HG03066 (cell line): Measurements from ENCODE around the gene RDH16.
"Not testable (repeated sequence)": the region's sequence is repeated elsewhere in the genome, so short reads cannot be mapped to it uniquely, and the experiment has no call there.

ENCODE experiments used
- ATAC-seq: cut with Tn5 transposase; IDR thresholded peaks from one replicate; pipeline ENCODE4 v1.9.1; 2021; ENCODE audit warnings: low read depth; ENCODE audit not compliant: unreplicated experiment

The RDH16 gene

DNA sequence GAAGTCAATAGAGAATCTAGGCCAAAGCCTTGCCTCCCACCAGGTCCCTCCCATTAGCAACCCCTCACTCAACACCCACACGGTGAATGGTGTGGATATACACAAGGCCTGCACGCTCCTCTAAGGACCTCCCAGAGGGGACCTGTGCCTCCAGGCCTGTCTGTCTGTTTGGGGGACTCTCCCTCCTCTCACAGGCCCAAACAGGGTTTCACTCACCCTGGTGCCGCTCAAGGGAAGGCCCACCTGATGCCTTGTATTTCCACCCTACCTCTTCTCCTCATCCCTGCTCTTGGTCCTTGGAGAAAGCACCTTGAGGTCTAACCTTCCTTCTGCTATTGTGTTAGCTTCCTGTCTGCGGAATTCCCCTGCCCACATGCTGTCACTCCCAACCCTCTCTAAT lies 27.6 kb downstream of the RDH16 start:
- no peak for ATAC-seq

DNA sequence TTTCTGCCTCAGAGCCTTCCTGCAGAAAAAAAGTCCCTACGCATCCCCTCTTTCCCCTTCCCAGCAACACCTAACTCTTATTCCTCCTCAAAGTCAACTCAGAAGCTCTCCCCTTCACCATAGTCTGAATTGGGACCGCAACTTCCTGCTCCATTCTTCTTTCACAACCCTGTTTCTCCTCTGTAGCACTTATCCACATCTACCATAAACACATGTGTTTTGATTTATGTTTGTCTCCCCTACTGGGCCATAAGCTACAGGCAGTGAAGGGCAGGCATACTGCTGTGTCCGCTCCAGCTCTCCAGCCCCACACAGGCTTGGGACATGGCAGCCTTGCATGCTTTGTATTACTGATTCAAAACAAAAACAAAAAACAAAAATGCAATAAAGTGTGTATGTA lies 29.1 kb downstream of the RDH16 start:
- no peak for ATAC-seq

DNA sequence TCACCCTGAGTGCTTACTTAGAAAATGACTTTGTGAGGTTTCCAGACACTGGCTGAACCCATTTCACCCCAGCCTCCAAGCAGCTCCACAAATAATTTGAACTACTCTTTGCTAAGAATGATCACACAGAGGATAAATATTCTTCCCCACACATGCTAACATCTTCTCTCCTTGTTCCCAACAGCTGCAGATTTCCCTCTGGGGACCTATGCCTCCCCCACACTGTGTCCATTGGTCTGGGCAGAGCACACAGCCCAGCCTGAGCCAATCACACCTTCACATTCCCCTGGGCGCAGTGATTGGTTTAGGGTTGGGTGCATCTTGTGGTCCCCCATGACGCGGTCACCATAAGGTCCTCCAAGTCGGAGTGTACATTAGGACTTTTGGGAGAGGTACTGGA lies 30.1 kb downstream of the RDH16 start:
- ATAC-seq = no peak

DNA sequence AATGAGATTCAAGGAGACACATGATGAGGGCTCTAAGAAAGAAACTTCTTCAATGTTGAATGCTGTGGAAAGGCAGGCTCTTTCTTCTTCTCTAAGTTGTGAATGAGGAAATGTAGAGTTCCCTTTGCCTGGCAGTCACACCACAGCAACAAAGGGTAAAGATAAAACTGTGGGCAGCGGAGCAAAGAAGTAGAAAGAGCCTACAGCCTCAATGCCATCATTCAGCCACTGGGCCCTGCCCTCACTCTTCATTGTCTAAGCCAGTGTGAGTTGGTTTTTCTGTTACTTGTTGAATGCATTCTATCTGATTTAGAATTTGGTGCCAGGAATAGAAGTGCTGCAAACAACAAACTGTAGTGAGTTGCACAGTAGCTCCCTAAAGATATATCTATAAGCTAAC lies 35.4 kb downstream of the RDH16 start:
- ATAC-seq = no peak

DNA sequence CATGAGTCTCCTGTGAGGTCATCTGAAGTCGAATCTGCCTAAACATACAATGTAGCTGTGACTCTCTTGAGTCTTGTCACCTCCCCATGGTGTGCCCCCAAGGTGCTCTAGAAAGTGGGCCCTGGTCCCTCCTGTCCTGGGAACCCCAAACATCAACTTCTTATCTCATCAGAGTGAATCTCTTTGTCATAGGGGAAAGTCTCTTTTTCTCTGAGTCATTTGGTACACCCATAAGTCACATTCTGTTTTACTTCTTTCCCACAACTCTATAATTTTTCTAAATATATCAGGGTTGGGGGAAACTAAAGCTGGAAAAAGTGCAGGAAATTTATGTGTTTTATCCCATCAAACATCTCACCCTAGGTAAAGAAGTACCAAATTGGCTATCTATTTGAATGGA lies 36.1 kb downstream of the RDH16 start:
- ATAC-seq = no peak

DNA sequence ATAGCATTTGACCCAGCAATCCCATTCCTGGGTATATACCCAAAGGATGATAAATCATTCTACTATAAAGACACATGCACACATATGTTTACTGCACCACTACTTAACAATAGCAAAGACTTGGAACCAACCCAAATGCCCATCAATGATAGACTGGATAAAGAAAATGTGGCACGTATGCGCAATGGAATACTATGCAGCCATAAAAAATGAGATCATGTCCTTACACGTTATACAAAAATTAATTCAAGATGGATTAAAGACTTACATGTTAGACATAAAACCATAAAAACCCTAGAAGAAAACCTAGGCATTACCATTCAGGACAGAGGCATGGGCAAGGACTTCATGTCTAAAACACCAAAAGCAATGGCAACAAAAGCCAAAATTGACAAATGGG lies 39.3 kb downstream of the RDH16 start:
- not testable (repeated sequence) for ATAC-seq

DNA sequence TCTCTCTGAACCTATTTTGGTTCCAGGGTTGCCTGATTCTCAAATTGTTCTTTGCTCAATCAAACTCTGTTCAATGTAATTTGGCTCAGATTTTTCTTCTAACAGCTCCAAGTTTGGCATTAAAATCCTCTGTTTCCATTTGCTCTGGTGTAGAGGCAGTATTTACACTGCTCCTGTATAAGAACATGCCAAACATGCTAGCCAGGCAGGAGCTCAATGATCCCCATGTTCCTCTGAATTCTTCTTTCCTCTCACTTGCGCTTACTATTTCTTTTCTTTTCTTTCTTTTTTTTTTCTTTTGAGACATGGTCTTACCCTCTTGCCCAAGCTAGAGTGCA lies 40.4 kb downstream of the RDH16 start:
- ATAC-seq = no peak

DNA sequence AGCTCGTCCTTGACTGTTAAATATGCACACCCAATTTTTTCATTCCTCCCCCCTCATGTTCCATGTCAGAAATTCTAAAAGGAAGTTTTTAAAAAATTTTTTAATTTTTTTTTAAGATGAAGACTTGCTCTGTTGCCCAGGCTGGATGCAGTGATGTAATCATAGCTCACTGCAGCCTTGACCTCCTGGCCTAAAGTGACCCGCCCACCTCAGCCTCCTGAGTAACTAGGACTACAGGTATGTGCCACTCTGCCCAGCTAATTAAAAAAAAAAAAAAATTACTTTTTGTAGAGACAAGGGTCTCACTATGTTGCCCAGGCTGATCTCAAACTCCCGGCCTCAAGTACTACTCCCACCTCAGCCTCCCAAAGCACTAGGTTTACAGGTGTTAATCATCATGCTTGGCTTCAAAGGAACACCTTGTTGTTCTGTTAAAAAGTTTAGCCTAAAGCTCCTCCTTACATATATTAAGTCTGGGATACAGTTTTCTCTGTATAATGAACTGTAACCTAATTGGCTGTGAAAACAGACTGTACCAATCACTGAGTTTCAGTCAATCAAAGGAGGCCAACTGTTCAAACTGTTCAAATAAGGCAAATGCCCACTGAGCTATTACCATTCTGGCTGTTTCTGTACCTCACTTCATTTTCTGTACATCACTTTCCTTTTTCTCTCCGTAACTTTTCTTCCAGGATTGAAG lies 41.0 kb downstream of the RDH16 start:
- no peak for ATAC-seq

DNA sequence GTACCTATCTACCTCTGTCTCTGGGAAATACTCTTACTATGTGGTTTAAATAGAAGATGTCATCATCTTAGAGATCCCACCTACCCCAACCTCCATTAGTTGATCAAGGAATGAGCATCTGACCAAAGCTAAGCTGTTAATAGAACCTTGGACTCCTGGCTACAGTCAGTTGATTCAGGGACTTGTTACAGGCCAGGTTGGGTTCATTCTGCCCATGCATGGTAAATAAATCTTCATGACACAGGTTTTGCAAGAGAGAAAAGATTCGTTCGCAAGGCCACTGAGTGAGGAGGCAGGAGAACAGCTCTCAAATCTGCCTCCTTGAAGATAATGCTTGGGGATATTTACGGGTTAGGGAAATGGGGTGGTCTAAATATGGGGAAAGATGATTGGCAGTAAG lies 42.7 kb downstream of the RDH16 start:
- no peak for ATAC-seq

DNA sequence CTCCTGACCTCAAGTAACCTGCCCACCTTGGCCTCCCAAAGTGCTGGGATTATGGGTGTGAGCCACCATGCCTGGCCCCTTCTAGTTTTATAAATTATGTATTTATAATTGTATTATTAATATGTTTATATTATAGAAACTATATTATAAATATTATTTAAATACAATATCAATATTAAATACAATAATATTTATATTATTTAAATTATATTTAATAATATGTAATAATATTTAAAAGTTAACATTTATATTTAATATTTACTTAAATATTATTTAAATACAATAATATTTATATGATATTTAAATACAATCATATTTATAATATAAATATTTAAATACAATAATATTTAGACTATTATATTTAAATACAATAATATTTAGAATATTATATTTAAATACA lies 43.2 kb downstream of the RDH16 start:
- no peak for ATAC-seq

DNA sequence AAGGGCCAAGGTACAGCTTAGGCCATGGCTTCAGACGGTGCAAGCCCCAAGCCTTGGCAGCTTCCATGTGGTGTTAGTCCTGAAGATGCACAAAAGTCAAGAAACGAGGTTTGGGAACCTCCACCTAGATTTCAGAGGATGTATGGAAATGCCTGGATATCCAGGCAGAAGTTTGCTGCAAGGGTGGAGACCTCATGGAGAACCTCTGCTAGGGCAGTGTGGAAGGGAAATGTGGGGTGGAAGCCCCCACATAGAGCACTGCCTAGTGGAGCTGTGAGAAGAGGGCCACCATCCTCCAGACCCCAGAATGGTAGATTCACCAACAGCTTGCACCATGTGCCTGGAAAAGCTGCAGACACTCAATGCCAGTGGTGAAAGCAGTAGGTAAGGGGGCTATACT lies 48.0 kb downstream of the RDH16 start:
- ATAC-seq = not testable (repeated sequence)

DNA sequence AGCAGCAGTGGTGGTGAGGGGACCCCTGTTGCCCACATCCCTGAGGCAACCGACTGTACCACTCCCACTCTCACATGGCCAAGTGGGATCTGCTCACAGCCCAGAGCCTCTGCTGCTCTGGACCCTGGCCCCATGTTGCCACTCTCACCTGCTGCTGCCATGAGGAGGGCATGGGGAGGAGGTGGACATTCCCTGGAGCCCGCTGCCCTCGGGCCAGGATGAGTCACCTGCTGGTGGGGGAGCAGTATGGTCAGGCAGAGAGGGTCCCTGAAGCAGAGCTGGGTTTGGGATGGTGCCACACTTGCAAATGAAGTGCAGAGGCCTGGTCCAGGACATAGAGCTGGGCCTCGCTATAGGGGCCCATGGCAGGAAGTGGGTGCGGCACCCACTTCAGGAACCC lies 49.3 kb downstream of the RDH16 start:
- ATAC-seq = no peak

DNA sequence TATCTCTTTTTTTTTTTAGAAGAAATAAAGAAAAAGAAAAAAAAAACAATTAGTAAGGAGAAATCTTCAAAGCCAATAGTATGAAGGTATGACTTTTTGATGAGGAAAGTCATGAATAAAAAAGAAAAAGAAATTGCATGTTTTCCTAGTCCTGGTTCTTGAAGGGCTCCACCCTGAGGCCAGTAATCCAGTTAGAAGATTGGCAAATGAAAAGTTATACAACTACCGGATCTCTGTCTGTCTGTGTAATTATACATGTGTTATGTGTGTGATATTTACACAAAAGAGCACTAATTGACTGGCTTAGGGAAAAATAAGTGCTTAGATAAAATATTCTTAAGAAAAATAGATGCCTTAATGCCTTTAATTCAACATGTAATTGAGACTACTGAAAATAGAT lies 51.6 kb downstream of the RDH16 start:
- ATAC-seq = no peak

DNA sequence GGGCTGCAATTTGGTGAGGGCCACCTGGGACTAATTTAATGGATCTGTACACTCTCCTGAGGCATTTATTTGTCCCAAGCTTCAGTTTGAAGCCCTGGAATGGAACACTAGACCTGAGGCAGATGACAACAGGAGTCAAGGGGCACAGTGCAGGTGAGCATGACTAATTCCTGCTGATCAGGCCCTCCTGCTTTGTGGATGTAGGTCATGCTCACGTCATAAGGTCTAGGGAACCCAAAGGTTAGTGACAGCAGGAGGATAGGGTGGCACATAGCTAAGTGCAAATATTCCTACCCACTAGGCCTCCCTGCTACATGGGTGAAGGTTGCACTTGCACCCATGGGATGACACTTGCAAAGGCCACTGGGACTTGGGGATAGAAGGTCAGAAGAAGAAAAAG lies 54.0 kb downstream of the RDH16 start:
- no peak for ATAC-seq
